Measurements from ENCODE around the gene DZIP1L. TPM values are rescaled to one million over a fixed set of nuclear protein-coding genes. Genes with fewer than 3 reads are reported as not detected.

The DZIP1L gene
- total and polyA plus RNA-seq, 2 experiments from 2014 or later, result 10.6 to 19.5 TPM

DNA sequence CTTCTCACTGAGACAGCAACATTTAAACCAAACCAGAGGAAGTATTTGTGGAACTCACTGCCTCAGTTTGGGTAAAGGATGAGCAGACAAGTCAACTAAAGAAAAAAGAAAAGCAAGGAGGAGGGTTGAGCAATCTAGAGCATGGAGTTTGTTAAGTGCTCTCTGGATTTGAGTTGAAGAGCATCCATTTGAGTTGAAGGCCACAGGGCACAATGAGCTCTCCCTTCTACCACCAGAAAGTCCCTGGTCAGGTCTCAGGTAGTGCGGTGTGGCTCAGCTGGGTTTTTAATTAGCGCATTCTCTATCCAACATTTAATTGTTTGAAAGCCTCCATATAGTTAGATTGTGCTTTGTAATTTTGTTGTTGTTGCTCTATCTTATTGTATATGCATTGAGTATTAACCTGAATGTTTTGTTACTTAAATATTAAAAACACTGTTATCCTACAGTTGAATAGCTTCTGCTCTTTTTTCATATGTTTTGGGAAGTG is 82.2 kb downstream of the DZIP1L start:
- no peak for ATAC-seq

DNA sequence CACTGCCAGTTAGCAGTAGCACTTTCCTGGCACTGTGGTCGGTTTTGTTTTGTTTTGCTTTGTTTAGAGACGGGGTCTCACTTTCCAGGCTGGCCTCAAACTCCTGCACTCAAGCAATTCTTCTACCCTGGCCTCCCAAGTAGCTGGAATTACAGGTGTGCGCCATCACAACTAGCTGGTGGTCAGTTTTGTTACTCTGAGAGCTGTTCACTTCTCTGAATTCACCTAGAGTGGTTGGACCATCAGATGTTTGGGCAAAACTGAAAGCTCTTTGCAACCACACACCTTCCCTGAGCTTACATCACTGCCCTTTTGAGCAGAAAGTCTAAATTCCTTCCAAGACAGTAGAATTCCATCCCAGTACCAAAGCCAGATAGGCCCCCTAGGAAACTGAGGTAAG is 82.8 kb downstream of the DZIP1L start:
- Histone ChIP-seq H2AFZ (no peak overlapping the region), H3K4me3 (no peak overlapping the region), H3K27me3 (ENCODE audit: insufficient read depth) (no peaks in the 10 kb centered on the region), H3K36me3 (ENCODE audit: insufficient read depth) (no peaks in the 10 kb centered on the region), H4K20me1 (replicated peaks; ENCODE audit: insufficient read depth) (no peaks in the 10 kb centered on the region), H3K79me2 (replicated peaks; ENCODE audit: insufficient read depth) (no peaks in the 10 kb centered on the region), H3K4me1 (ENCODE audit: insufficient read depth) (no peaks in the 10 kb centered on the region), H3K4me2 (no peak overlapping the region), H3F3A (replicated peaks; ENCODE audit: low read depth) (no peaks in the 10 kb centered on the region), H3K27ac (ENCODE audit: low read depth) (no peak overlapping the region), H3K9me2 (ENCODE audit: insufficient read depth) (peaks cover 7% of the 10 kb centered on the region; the same call in 1 of the 2 replicates)
- Mint-ChIP-seq H3K4me3 (no peak overlapping the region), H3K36me3 (ENCODE audit: low read depth) (no peaks in the 10 kb centered on the region), H3K9me3 (no peaks in the 10 kb centered on the region), H3K27me3 (ENCODE audit: insufficient read depth, low read depth, poor library complexity) (no peaks in the 10 kb centered on the region), H3K27ac (no peak overlapping the region), H3K4me1 (no peaks in the 10 kb centered on the region; the same call in 2 of the 3 replicates)
- ATAC-seq (no peak), DNase-seq (ENCODE audit: low spot score) (no peak)
- TF ChIP-seq CREB1 (CRISPR knock-in tag; IDR thresholded peaks at IDR 0.05; ENCODE audit: low read depth), result no peak
- TF ChIP-seq, protein P1, sequence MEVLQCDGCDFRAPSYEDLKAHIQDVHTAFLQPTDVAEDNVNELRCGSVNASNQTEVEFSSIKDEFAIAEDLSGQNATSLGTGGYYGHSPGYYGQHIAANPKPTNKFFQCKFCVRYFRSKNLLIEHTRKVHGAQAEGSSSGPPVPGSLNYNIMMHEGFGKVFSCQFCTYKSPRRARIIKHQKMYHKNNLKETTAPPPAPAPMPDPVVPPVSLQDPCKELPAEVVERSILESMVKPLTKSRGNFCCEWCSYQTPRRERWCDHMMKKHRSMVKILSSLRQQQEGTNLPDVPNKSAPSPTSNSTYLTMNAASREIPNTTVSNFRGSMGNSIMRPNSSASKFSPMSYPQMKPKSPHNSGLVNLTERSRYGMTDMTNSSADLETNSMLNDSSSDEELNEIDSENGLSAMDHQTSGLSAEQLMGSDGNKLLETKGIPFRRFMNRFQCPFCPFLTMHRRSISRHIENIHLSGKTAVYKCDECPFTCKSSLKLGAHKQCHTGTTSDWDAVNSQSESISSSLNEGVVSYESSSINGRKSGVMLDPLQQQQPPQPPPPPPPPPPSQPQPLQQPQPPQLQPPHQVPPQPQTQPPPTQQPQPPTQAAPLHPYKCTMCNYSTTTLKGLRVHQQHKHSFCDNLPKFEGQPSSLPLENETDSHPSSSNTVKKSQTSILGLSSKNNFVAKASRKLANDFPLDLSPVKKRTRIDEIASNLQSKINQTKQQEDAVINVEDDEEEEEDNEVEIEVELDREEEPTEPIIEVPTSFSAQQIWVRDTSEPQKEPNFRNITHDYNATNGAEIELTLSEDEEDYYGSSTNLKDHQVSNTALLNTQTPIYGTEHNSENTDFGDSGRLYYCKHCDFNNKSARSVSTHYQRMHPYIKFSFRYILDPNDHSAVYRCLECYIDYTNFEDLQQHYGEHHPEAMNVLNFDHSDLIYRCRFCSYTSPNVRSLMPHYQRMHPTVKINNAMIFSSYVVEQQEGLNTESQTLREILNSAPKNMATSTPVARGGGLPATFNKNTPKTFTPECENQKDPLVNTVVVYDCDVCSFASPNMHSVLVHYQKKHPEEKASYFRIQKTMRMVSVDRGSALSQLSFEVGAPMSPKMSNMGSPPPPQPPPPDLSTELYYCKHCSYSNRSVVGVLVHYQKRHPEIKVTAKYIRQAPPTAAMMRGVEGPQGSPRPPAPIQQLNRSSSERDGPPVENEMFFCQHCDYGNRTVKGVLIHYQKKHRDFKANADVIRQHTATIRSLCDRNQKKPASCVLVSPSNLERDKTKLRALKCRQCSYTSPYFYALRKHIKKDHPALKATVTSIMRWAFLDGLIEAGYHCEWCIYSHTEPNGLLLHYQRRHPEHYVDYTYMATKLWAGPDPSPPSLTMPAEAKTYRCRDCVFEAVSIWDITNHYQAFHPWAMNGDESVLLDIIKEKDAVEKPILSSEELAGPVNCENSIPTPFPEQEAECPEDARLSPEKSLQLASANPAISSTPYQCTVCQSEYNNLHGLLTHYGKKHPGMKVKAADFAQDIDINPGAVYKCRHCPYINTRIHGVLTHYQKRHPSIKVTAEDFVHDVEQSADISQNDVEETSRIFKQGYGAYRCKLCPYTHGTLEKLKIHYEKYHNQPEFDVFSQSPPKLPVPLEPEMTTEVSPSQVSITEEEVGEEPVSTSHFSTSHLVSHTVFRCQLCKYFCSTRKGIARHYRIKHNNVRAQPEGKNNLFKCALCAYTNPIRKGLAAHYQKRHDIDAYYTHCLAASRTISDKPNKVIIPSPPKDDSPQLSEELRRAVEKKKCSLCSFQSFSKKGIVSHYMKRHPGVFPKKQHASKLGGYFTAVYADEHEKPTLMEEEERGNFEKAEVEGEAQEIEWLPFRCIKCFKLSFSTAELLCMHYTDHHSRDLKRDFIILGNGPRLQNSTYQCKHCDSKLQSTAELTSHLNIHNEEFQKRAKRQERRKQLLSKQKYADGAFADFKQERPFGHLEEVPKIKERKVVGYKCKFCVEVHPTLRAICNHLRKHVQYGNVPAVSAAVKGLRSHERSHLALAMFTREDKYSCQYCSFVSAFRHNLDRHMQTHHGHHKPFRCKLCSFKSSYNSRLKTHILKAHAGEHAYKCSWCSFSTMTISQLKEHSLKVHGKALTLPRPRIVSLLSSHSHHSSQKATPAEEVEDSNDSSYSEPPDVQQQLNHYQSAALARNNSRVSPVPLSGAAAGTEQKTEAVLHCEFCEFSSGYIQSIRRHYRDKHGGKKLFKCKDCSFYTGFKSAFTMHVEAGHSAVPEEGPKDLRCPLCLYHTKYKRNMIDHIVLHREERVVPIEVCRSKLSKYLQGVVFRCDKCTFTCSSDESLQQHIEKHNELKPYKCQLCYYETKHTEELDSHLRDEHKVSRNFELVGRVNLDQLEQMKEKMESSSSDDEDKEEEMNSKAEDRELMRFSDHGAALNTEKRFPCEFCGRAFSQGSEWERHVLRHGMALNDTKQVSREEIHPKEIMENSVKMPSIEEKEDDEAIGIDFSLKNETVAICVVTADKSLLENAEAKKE (CRISPR knock-in tag; IDR thresholded peaks at IDR 0.05), result no peak
- TF ChIP-seq EZH2 (IDR thresholded peaks at IDR 0.05; ENCODE audit: low read depth, unreplicated experiment), result no peak
- TF ChIP-seq POLR2AphosphoS5 (IDR thresholded peaks at IDR 0.05; ENCODE audit: low read depth), result no peak
- no peak for TF ChIP-seq EZH2phosphoT487 (IDR thresholded peaks at IDR 0.05; ENCODE audit: unreplicated experiment)
- no peak for TF ChIP-seq JUNB (IDR thresholded peaks at IDR 0.05; ENCODE audit: unreplicated experiment)
- TF ChIP-seq STAT1 (IDR thresholded peaks at IDR 0.05; ENCODE audit: unreplicated experiment), result no peak
- no peak for TF ChIP-seq NANOG (IDR thresholded peaks at IDR 0.05; ENCODE audit: borderline replicate concordance)
- TF ChIP-seq, protein P2, sequence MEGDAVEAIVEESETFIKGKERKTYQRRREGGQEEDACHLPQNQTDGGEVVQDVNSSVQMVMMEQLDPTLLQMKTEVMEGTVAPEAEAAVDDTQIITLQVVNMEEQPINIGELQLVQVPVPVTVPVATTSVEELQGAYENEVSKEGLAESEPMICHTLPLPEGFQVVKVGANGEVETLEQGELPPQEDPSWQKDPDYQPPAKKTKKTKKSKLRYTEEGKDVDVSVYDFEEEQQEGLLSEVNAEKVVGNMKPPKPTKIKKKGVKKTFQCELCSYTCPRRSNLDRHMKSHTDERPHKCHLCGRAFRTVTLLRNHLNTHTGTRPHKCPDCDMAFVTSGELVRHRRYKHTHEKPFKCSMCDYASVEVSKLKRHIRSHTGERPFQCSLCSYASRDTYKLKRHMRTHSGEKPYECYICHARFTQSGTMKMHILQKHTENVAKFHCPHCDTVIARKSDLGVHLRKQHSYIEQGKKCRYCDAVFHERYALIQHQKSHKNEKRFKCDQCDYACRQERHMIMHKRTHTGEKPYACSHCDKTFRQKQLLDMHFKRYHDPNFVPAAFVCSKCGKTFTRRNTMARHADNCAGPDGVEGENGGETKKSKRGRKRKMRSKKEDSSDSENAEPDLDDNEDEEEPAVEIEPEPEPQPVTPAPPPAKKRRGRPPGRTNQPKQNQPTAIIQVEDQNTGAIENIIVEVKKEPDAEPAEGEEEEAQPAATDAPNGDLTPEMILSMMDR (conservative IDR thresholded peaks at IDR 0.05; ENCODE audit: low read depth in 2 of 2), result no peak
- TF ChIP-seq, protein P3, sequence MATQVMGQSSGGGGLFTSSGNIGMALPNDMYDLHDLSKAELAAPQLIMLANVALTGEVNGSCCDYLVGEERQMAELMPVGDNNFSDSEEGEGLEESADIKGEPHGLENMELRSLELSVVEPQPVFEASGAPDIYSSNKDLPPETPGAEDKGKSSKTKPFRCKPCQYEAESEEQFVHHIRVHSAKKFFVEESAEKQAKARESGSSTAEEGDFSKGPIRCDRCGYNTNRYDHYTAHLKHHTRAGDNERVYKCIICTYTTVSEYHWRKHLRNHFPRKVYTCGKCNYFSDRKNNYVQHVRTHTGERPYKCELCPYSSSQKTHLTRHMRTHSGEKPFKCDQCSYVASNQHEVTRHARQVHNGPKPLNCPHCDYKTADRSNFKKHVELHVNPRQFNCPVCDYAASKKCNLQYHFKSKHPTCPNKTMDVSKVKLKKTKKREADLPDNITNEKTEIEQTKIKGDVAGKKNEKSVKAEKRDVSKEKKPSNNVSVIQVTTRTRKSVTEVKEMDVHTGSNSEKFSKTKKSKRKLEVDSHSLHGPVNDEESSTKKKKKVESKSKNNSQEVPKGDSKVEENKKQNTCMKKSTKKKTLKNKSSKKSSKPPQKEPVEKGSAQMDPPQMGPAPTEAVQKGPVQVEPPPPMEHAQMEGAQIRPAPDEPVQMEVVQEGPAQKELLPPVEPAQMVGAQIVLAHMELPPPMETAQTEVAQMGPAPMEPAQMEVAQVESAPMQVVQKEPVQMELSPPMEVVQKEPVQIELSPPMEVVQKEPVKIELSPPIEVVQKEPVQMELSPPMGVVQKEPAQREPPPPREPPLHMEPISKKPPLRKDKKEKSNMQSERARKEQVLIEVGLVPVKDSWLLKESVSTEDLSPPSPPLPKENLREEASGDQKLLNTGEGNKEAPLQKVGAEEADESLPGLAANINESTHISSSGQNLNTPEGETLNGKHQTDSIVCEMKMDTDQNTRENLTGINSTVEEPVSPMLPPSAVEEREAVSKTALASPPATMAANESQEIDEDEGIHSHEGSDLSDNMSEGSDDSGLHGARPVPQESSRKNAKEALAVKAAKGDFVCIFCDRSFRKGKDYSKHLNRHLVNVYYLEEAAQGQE (IDR thresholded peaks at IDR 0.05; ENCODE audit: unreplicated experiment), result no peak

More for the DNA sequence above, 82.2 kb downstream of the DZIP1L start:
- Mint-ChIP-seq H3K9me3 (no peaks in the 10 kb centered on the region), H3K27me3 (ENCODE audit: insufficient read depth, low read depth, poor library complexity) (no peaks in the 10 kb centered on the region), H3K27ac (no peak overlapping the region), H3K4me1 (no peaks in the 10 kb centered on the region; the same call in 2 of the 3 replicates), H3K4me3 (no peak overlapping the region), H3K36me3 (ENCODE audit: low read depth) (no peaks in the 10 kb centered on the region)
- TF ChIP-seq POLR2AphosphoS5 (IDR thresholded peaks at IDR 0.05; ENCODE audit: low read depth), result no peak
- Histone ChIP-seq H3K79me2 (replicated peaks; ENCODE audit: insufficient read depth) (no peaks in the 10 kb centered on the region), H3K27me3 (ENCODE audit: insufficient read depth) (no peaks in the 10 kb centered on the region), H2AFZ (no peak overlapping the region), H3K36me3 (ENCODE audit: insufficient read depth) (no peaks in the 10 kb centered on the region), H3K4me3 (no peak overlapping the region), H3K27ac (ENCODE audit: low read depth) (no peak overlapping the region), H4K20me1 (replicated peaks; ENCODE audit: insufficient read depth) (no peaks in the 10 kb centered on the region), H3K4me2 (no peak overlapping the region), H3K4me1 (ENCODE audit: insufficient read depth) (no peaks in the 10 kb centered on the region), H3F3A (replicated peaks; ENCODE audit: low read depth) (no peaks in the 10 kb centered on the region), H3K9me2 (ENCODE audit: insufficient read depth) (peaks cover 7% of the 10 kb centered on the region; the same call in 1 of the 2 replicates)
- no peak for DNase-seq (ENCODE audit: low spot score)

All from GM23338 (cell line).